HepG2 (cell line): ENCODE data around the gene ERICH6. TPM values are rescaled to one million over a fixed set of nuclear protein-coding genes. Genes with fewer than 3 reads are reported as not detected.
A peak's percentile ranks its signal among the peaks of the same experiment; 100 is the strongest.

Experiments used
- ATAC-seq: fragments of 200-7000 bp; cut with Tn5 transposase; 3 replicates; pipeline ENCODE4 v1.9.1; 2020; ENCODE audit warnings: mild to moderate bottlenecking, moderate library complexity
- BruUV-seq: library from RNA; stranded (reverse); fragments of 400-500 nt; replicated peaks from 2 replicates; lab custom pipeline; 2021; lab: Mats Ljungman, UMichigan
- CTCF ChIA-PET: fragments of 300-600 bp; formaldehyde crosslinking; extraction: SDS; loops from one replicate; lab custom pipeline; 2021; ENCODE audit warnings: low total read pairs, inconsistent platforms, low intra/inter-chr PET ratio; lab: Yijun Ruan, JAX
- POLR2A ChIA-PET: fragments of 350-600 bp; sonication (Branson Sonifier 250); formaldehyde crosslinking; loops from one replicate; lab custom pipeline; 2020; ENCODE audit warnings: antibody characterized with exemption, inconsistent platforms; lab: Yijun Ruan, JAX
- DNase-seq: peaks from one replicate; pipeline ENCODE4 v3.0.0-alpha.2; 2015; ENCODE audit warnings: low spot score
- FAIRE-seq: peaks from 3 replicates; lab custom pipeline; 2011; peaks lifted over from hg19 to GRCh38; lab: Jason Lieb, UNC
- H2AFZ ChIP-seq: one replicate; pipeline ENCODE4 v1.6.1; 2011; ENCODE audit warnings: low read length, inconsistent platforms
- H3K27ac ChIP-seq: fragments of 300-600 bp; 3 replicates; pipeline ENCODE4 v1.8.0; 2011; ENCODE audit warnings: mixed run types, mild to moderate bottlenecking, mixed read lengths, low read length, inconsistent platforms; ENCODE audit not compliant: insufficient read depth; ENCODE audit errors: extremely low read length
- H3K27me3 ChIP-seq, 2 experiments: fragments of 200-600 bp in 1 of 2; 2 replicates in 1 of 2; 3 replicates in 1 of 2; pipeline versions ENCODE4 v1.6.0 to v1.8.0; 2011; ENCODE audit warnings: low read length in 2 of 2, mild to moderate bottlenecking in 2 of 2, moderate library complexity in 2 of 2, inconsistent platforms in 1 of 2; ENCODE audit not compliant: insufficient read depth in 2 of 2, control insufficient read depth in 1 of 2
- H3K36me3 ChIP-seq, 2 experiments: fragments of 200-600 bp in 1 of 2; replicated peaks in 1 of 2; 2 replicates in 1 of 2; 3 replicates in 1 of 2; pipeline versions ENCODE4 v1.5.1 to v1.8.0; 2011; ENCODE audit warnings: low read length in 2 of 2, inconsistent platforms in 1 of 2; ENCODE audit not compliant: insufficient read depth in 2 of 2, control insufficient read depth in 1 of 2
- H3K4me1 ChIP-seq: 2 replicates; pipeline ENCODE4 v1.5.1; 2012; ENCODE audit warnings: low read length, inconsistent platforms; ENCODE audit not compliant: insufficient read depth
- H3K4me2 ChIP-seq: 2 replicates; pipeline ENCODE4 v1.6.0; 2011; ENCODE audit warnings: low read depth, low read length, inconsistent platforms
- H3K4me3 ChIP-seq, 3 experiments: fragments of 200-600 bp in 1 of 3; sonication (generic), shearing (Covaris generic) in 1 of 3; replicated peaks in 1 of 3; 2 replicates each; pipeline ENCODE4 v1.5.1; 2011 to 2016; ENCODE audit warnings: low read length in 3 of 3, inconsistent platforms in 2 of 3, low read depth in 2 of 3, mild to moderate bottlenecking in 2 of 3, control low read depth in 1 of 3, mixed read lengths in 1 of 3; ENCODE audit not compliant: insufficient read depth in 1 of 3
- H3K79me2 ChIP-seq: one replicate; pipeline ENCODE4 v1.6.1; 2011; ENCODE audit warnings: low read length, inconsistent platforms; ENCODE audit not compliant: insufficient read depth
- H3K9ac ChIP-seq: 2 replicates; pipeline ENCODE4 v1.6.0; 2011; ENCODE audit warnings: mild to moderate bottlenecking, low read depth, low read length, inconsistent platforms; ENCODE audit not compliant: insufficient read depth
- H3K9me3 ChIP-seq: 2 replicates; pipeline ENCODE4 v1.5.1; 2012; ENCODE audit warnings: mild to moderate bottlenecking, low read length
- H4K20me1 ChIP-seq: 2 replicates; pipeline ENCODE4 v1.6.0; 2011; ENCODE audit warnings: inconsistent platforms, mild to moderate bottlenecking, low read length, moderate library complexity; ENCODE audit not compliant: insufficient read depth
- E2F2 ChIP-seq: sonication (generic); formaldehyde crosslinking; IDR thresholded peaks from 2 replicates; pipeline ENCODE4 v1.4.0; 2020; ENCODE audit warnings: missing genetic modification reagents, borderline replicate concordance
- GPN1 ChIP-seq: sonication (generic); formaldehyde crosslinking; IDR thresholded peaks from 2 replicates; pipeline ENCODE4 v1.5.1; 2020; ENCODE audit warnings: missing genetic modification reagents, borderline replicate concordance
- KAT8 ChIP-seq: IDR thresholded peaks from 2 replicates; pipeline ENCODE4 v1.6.1; 2016; ENCODE audit warnings: missing genetic modification reagents, missing compliant biosample characterization
- KDM1A ChIP-seq: IDR thresholded peaks from 2 replicates; pipeline ENCODE4 v1.6.1; 2016; ENCODE audit warnings: missing compliant biosample characterization
- NFATC3 ChIP-seq: sonication (generic); formaldehyde crosslinking; IDR thresholded peaks from 2 replicates; pipeline ENCODE4 v1.5.1; 2020; ENCODE audit warnings: mild to moderate bottlenecking, missing genetic modification reagents
- NPAS2 ChIP-seq: sonication (generic); formaldehyde crosslinking; IDR thresholded peaks from 2 replicates; pipeline ENCODE4 v1.8.0; 2022; ENCODE audit warnings: mild to moderate bottlenecking, missing genetic modification reagents, borderline replicate concordance
- PRMT3 ChIP-seq: sonication (generic); formaldehyde crosslinking; IDR thresholded peaks from 2 replicates; pipeline ENCODE4 v1.8.1; 2022; ENCODE audit warnings: low read depth, mild to moderate bottlenecking, moderate library complexity, missing genetic modification reagents, borderline replicate concordance
- REXO4 ChIP-seq: sonication (generic); formaldehyde crosslinking; IDR thresholded peaks from 2 replicates; pipeline ENCODE4 v1.8.0; 2022; ENCODE audit warnings: missing genetic modification reagents, mild to moderate bottlenecking, borderline replicate concordance
- SMAD1 ChIP-seq: sonication (generic); formaldehyde crosslinking; IDR thresholded peaks from 2 replicates; pipeline ENCODE4 v1.4.0; 2020; ENCODE audit warnings: missing genetic modification reagents, low read depth, mild to moderate bottlenecking, borderline replicate concordance
- ZFP36L2 ChIP-seq: sonication (generic); formaldehyde crosslinking; IDR thresholded peaks from 2 replicates; pipeline ENCODE4 v1.4.0; 2020; ENCODE audit warnings: missing genetic modification reagents
- ZNF567 ChIP-seq: sonication (generic); formaldehyde crosslinking; IDR thresholded peaks from 2 replicates; pipeline ENCODE4 v1.8.1; 2023; ENCODE audit warnings: mild to moderate bottlenecking, missing genetic modification reagents, borderline replicate concordance
- WGBS: methylation state at CpG from one replicate; pipeline ENCODE4 v1.1.6; 2017; ENCODE audit warnings: low lambda C conversion rate; 5-methylcytosine and 5-hydroxymethylcytosine counted together
- in situ Hi-C: cut with HindIII; loops from 2 replicates; pipeline ENCODE4 v1.10.0; 2017; ENCODE audit warnings: low pct_unique_long_range_greater_than_20kb; ENCODE audit not compliant: extremely low pct_ligation_motif_present
- intact Hi-C: fragments of 100-400 bp; cut with micrococcal nuclease; formaldehyde crosslinking; loops from one replicate; pipeline ENCODE4 v1.10.0; 2022; ENCODE audit not compliant: unreplicated experiment
- polyA plus RNA-seq, 8 experiments: library from polyadenylated mRNA; depleted of rRNA in 3 of 8; stranded (reverse) in 7 of 8; unstranded in 1 of 8; fragments of >200 nt; fragmentation: Illumina TruSeq in 4 of 8; extraction: Trizol in 4 of 8; gene quantifications; 2 replicates each; pipeline versions ENCODE4 v1.2.1 to v1.2.3, GENCODE V29; 2011 to 2016; ENCODE audit warnings: low read depth in 4 of 8, missing spikeins in 1 of 8, mixed read lengths in 1 of 8; ENCODE audit not compliant: insufficient read depth in 1 of 8
- total RNA-seq, 5 experiments: library from RNA; depleted of rRNA; stranded (reverse); fragments of >200 nt; fragmentation: Illumina TruSeq; extraction: Trizol; gene quantifications; 2 replicates each; pipeline ENCODE4 v1.2.3, GENCODE V29; 2016; ENCODE audit warnings: low read depth in 1 of 5
- TF ChIP-seq, protein P1 (sequence below): IDR thresholded peaks from 2 replicates; pipeline ENCODE4 v1.6.1; 2016; ENCODE audit warnings: low read depth
- TF ChIP-seq, protein P2 (sequence below): sonication (generic); formaldehyde crosslinking; IDR thresholded peaks from 2 replicates; pipeline ENCODE4 v1.4.0; 2020; ENCODE audit warnings: mild to moderate bottlenecking, missing genetic modification reagents

The ERICH6 gene
- total and polyA plus RNA-seq, 2 of the 13 experiments (the other 11 are each of a cell fraction or from before 2014, with no cell fraction given): 0.03 TPM; not detected in 1

- no peak for TF ChIP-seq GPN1
- TF ChIP-seq NPAS2: no peak
- no peak for TF ChIP-seq KDM1A
Observed at GRCh38 chr3:150744919-150745211, 41.1 kb upstream of the ERICH6 start (continued).

- H3K36me3 ChIP-seq: peaks cover 6 to 52% of the 10 kb centered on the region in 2 experiments; a peak in 4 of 5 replicates
- H2AFZ ChIP-seq: no peak overlapping the region
- FAIRE-seq (no peak), DNase-seq (no peak), ATAC-seq (no peak)
- in situ Hi-C loops (no loop called here), intact Hi-C loops (no loop called here)
- no peak overlapping the region for H3K4me3 ChIP-seq
- CTCF ChIA-PET: no interaction called here
- H3K27ac ChIP-seq: peak overlapping the region; percentile 99
- WGBS: 84% methylated on average over 8 of the region's 8 CpGs
- H4K20me1 ChIP-seq: peaks cover 64% of the 10 kb centered on the region
- H3K4me2 ChIP-seq: no peak overlapping the region
- H3K9me3 ChIP-seq: no peaks in the 10 kb centered on the region
- no TSS peak for BruUV-seq
- peaks cover 79% of the 10 kb centered on the region for H3K79me2 ChIP-seq
- H3K27me3 ChIP-seq: no peaks in the 10 kb centered on the region
- H3K4me1 ChIP-seq: peaks cover 100% of the 10 kb centered on the region
- H3K9ac ChIP-seq: no peak overlapping the region
- POLR2A ChIA-PET: interaction anchor here (1.6 to 2.4 kb wide), 2 partner anchors 15 to 19 kb away, joined by 5 to 6 read pairs; partner anchors contain the start of gene SIAH2
- TF ChIP-seq ZNF567 (CRISPR knock-in tag): no peak
- no peak for TF ChIP-seq E2F2 (CRISPR knock-in tag)
- TF ChIP-seq, protein P1, sequence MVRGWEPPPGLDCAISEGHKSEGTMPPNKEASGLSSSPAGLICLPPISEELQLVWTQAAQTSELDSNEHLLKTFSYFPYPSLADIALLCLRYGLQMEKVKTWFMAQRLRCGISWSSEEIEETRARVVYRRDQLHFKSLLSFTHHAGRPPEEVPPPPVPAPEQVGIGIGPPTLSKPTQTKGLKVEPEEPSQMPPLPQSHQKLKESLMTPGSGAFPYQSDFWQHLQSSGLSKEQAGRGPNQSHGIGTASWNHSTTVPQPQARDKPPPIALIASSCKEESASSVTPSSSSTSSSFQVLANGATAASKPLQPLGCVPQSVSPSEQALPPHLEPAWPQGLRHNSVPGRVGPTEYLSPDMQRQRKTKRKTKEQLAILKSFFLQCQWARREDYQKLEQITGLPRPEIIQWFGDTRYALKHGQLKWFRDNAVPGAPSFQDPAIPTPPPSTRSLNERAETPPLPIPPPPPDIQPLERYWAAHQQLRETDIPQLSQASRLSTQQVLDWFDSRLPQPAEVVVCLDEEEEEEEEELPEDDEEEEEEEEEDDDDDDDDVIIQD (CRISPR knock-in tag): no peak
- no peak for TF ChIP-seq SMAD1
- no peak for TF ChIP-seq PRMT3 (CRISPR knock-in tag)
- TF ChIP-seq KAT8 (CRISPR knock-in tag): no peak
- TF ChIP-seq NFATC3 (CRISPR knock-in tag): no peak
- TF ChIP-seq, protein P2, sequence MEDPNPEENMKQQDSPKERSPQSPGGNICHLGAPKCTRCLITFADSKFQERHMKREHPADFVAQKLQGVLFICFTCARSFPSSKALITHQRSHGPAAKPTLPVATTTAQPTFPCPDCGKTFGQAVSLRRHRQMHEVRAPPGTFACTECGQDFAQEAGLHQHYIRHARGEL (CRISPR knock-in tag): no peak
- TF ChIP-seq REXO4 (CRISPR knock-in tag): no peak
- TF ChIP-seq ZFP36L2 (CRISPR knock-in tag): no peak
Observed at GRCh38 chr3:150744041-150744918, 40.6 kb upstream of the ERICH6 start.
